Ovary (tissue), 9 donors: Measurements from ENCODE around the gene PID1. TPM values are rescaled to one million over a fixed set of nuclear protein-coding genes. Genes with fewer than 3 reads are reported as not detected.

ENCODE experiments used
- DNase-seq, 5 donors: peaks; one replicate each; pipeline ENCODE4 v3.0.0-alpha.2; 2019 to 2020
- H3K27ac ChIP-seq, 2 donors: fragments of 200-600 bp; one replicate each; pipeline versions ENCODE4 v1.5.1 to v1.8.0; 2019 to 2022
- H3K27me3 ChIP-seq: fragments of 200-600 bp; one replicate; pipeline ENCODE4 v1.8.0; 2022
- H3K36me3 ChIP-seq: fragments of 200-600 bp; sonication (generic); one replicate; pipeline ENCODE4 v1.5.1; 2019
- H3K4me1 ChIP-seq: one replicate; pipeline ENCODE4 v1.8.1; 2013; ENCODE audit warnings: mild to moderate bottlenecking, moderate library complexity; ENCODE audit not compliant: insufficient read depth
- H3K4me3 ChIP-seq: fragments of 200-600 bp; sonication (generic); one replicate; pipeline ENCODE4 v1.5.1; 2017
- H3K9me3 ChIP-seq, 2 donors: fragments of 200-600 bp in 1 of 2; sonication (generic) in 1 of 2; one replicate each; pipeline versions ENCODE4 v1.5.1 to v1.8.1; 2013 to 2019; ENCODE audit warnings: mild to moderate bottlenecking in 1 of 2, moderate library complexity in 1 of 2
- CTCF ChIP-seq, 3 donors: fragments of 450-650 bp in 2 of 3; fragments of 200-600 bp in 1 of 3; IDR thresholded peaks; one replicate each; pipeline versions ENCODE4 v1.5.1 to v1.8.0; 2016 to 2022; ENCODE audit warnings: antibody characterized with exemption in 3 of 3, mild to moderate bottlenecking in 1 of 3
- EP300 ChIP-seq: sonication (generic); formaldehyde crosslinking; IDR thresholded peaks from one replicate; pipeline ENCODE4 v1.6.1; 2017; ENCODE audit warnings: antibody characterized with exemption
- POLR2A ChIP-seq: fragments of 450-650 bp; IDR thresholded peaks from one replicate; pipeline ENCODE4 v1.6.1; 2017; ENCODE audit warnings: antibody characterized with exemption, mild to moderate bottlenecking, moderate library complexity
- WGBS, 3 donors: extraction: QIAGEN DNeasy Blood & Tissue Kit in 1 of 3; methylation state at CpG; one replicate each; pipeline versions ENCODE4 v1.1.5 to v1.1.7; 2013 to 2017; 5-methylcytosine and 5-hydroxymethylcytosine counted together
- intact Hi-C, 4 donors: fragments of 100-400 bp; cut with DNase I; formaldehyde crosslinking; loops; one replicate each; pipeline versions ENCODE4 v1.11.0 to v1.15.1; 2022 to 2023
- polyA plus RNA-seq, 2 donors: library from polyadenylated mRNA; stranded (reverse); fragments of 200-250 nt in 1 of 2; fragments of 350-450 nt in 1 of 2; fragmentation: Illumina TruSeq in 1 of 2; extraction: RNeasy Lipid Tissue Mini Kit (QIAGEN cat#74804) in 1 of 2; gene quantifications; one replicate each; pipeline ENCODE4 v1.2.3, GENCODE V29; 2013 to 2014
- total RNA-seq, 7 donors: library from RNA; depleted of rRNA in 2 of 7; stranded (reverse); fragments of >200 nt in 2 of 7; fragmentation: NEBNext Ultra II Directional in 3 of 7; extraction: Animal tissue kit (Norgen Biotek cat#: 25700) in 3 of 7; gene quantifications; one replicate each; pipeline versions ENCODE4 v1.1.0 to v1.2.4, GENCODE V29; 2016 to 2023
- donor health status: DM: no; HTN: no; CAD: no; lungs with moderate emphysema.
- donor health status: DM: no; HTN: no; CAD: no.
- donor health status: Bipolar disorder and iron deficiency.
- donor health status: DM: yes; HTN: yes; CAD: no.
- donor health status: DM: no; HTN: no; CAD: no.
- donor health status: DM: yes; HTN: yes; CAD: no.

PID1 gene
- total and polyA plus RNA-seq, 9 donors = 19.8 to 66.1 (median 32.4) TPM

GRCh38 chr2:229178706-229179105 lies 92.4 kb downstream of the PID1 start:
- Histone ChIP-seq H3K36me3 (no peaks in the 10 kb centered on the region), H3K4me1 (peaks cover 7% of the 10 kb centered on the region), H3K27ac (no peak overlapping the region), H3K9me3 (no peaks in the 10 kb centered on the region), H3K4me3 (no peak overlapping the region), H3K27me3 (no peaks in the 10 kb centered on the region)
- no peak for TF ChIP-seq CTCF (IDR thresholded peaks at IDR 0.05)
- TF ChIP-seq EP300 = no peak
- no peak for TF ChIP-seq POLR2A
- DNase-seq = no peak
- intact Hi-C loops = no loop called here
- 89 to 93% (median 92%) methylated on average over 5 of the region's 5 CpGs for WGBS, 3 donors

GRCh38 chr2:229178117-229178516 lies 93.0 kb downstream of the PID1 start:
- no peaks in the 10 kb centered on the region for H3K36me3 ChIP-seq
- WGBS, 3 donors = 92 to 95% (median 92%) methylated on average over 3 of the region's 3 CpGs

GRCh38 chr2:229176136-229176535 lies 95.0 kb downstream of the PID1 start:
- WGBS, 3 donors = 58 to 65% (median 62%) methylated on average over 3 of the region's 3 CpGs
- Histone ChIP-seq H3K36me3 (no peaks in the 10 kb centered on the region), H3K9me3 (peaks cover 0 to 5% of the 10 kb centered on the region in 2 donors), H3K4me1 (peaks cover 7% of the 10 kb centered on the region), H3K27ac (no peak overlapping the region), H3K27me3 (no peaks in the 10 kb centered on the region), H3K4me3 (no peak overlapping the region)
- TF ChIP-seq CTCF (IDR thresholded peaks at IDR 0.05) = no peak
- no peak for DNase-seq
- intact Hi-C loops = no loop called here

More at GRCh38 chr2:229178117-229178516, 93.0 kb downstream of the PID1 start:
- DNase-seq = no peak
- H3K4me3 ChIP-seq = no peak overlapping the region
- intact Hi-C loops = no loop called here
- no peaks in the 10 kb centered on the region for H3K9me3 ChIP-seq
- peaks cover 7% of the 10 kb centered on the region for H3K4me1 ChIP-seq
- no peak overlapping the region for H3K27ac ChIP-seq
- no peaks in the 10 kb centered on the region for H3K27me3 ChIP-seq
- no peak for TF ChIP-seq CTCF (IDR thresholded peaks at IDR 0.05)
- no peak for TF ChIP-seq EP300
- no peak for TF ChIP-seq POLR2A

- H3K4me3 ChIP-seq = no peak overlapping the region
- H3K27me3 ChIP-seq = no peaks in the 10 kb centered on the region
- no peaks in the 10 kb centered on the region for H3K36me3 ChIP-seq
- no peak for DNase-seq
- TF ChIP-seq POLR2A (no peak), EP300 (no peak), CTCF (IDR thresholded peaks at IDR 0.05) (no peak)
- WGBS, 3 donors = 88 to 91% (median 88%) methylated on average over 1 of the region's 1 CpG
- H3K27ac ChIP-seq = no peak overlapping the region
- intact Hi-C loops = no loop called here
- H3K4me1 ChIP-seq = peaks cover 8% of the 10 kb centered on the region
- peaks cover 0 to 5% of the 10 kb centered on the region in 2 donors for H3K9me3 ChIP-seq
Measured at GRCh38 chr2:229175497-229175863, 95.6 kb downstream of the PID1 start.
